ENCODE measurements around the gene PLA2R1.

DNA sequence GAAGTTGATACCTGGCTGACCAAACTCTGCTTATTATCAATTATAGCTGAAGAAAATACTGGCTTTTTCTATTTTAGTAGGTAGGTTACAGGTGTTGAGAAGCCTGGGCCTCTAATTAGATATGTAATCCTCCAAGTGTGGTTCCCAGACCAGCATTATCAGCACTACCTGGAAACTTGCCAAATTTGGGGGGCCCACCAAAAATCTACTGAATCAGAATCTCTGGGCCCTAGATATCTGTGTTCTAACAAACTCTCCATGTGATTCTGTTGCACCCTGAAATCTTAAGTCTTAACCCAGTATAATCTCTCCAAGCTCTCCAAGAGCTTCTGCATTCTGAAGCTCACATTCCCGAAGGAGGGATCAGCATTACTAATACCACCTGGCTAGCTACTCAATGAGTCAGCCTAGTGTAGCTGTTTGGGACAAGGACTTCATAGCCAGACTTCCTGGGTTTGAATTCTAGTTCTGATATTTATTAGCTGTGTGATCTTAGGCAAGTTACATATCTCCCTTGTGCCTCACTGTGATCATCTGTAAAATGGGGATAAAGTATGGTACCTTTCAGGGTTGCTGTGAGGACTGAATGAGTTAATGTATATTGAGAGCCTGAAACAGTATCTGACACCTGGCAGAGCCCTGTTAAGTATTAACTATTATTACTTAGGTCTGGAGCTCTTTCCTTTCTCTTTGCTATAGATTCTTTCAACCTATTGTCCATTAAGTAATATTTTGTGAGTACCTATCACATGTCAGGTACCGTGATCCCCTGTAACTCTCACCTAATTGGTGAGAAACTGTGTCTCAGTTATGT lies 170.3 kb downstream of the PLA2R1 start:
- TF ChIP-seq, protein P1, sequence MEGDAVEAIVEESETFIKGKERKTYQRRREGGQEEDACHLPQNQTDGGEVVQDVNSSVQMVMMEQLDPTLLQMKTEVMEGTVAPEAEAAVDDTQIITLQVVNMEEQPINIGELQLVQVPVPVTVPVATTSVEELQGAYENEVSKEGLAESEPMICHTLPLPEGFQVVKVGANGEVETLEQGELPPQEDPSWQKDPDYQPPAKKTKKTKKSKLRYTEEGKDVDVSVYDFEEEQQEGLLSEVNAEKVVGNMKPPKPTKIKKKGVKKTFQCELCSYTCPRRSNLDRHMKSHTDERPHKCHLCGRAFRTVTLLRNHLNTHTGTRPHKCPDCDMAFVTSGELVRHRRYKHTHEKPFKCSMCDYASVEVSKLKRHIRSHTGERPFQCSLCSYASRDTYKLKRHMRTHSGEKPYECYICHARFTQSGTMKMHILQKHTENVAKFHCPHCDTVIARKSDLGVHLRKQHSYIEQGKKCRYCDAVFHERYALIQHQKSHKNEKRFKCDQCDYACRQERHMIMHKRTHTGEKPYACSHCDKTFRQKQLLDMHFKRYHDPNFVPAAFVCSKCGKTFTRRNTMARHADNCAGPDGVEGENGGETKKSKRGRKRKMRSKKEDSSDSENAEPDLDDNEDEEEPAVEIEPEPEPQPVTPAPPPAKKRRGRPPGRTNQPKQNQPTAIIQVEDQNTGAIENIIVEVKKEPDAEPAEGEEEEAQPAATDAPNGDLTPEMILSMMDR (IDR thresholded peaks at IDR 0.05; ENCODE audit: poor library complexity) = no peak
- TF ChIP-seq EZH2 (IDR thresholded peaks at IDR 0.05; ENCODE audit: borderline replicate concordance) = no peak

Data from hepatocyte (in vitro differentiated cells).